NCI-H510A treated with DMSO at 0.1 percent for 48 hours (cell line): ENCODE data around the gene FRA10AC1.

Experiments
- DNase-seq: peaks from one replicate; lab custom pipeline; 2025; lab: John Stamatoyannopoulos, UW

The FRA10AC1 gene

GRCh38 chr10:93702210-93703001, at the start of gene FRA10AC1:
Gene FRA10AC1, minus strand, starts transcription at chr10:93702592. Its CDS starts 2,486 bp downstream, at chr10:93700106.
- peak; percentile 88 for DNase-seq

GRCh38 chr10:93751832-93752231, 49.4 kb upstream of the FRA10AC1 start:
- DNase-seq = no peak

- no peak for DNase-seq
Measured at GRCh38 chr10:93751124-93751523, 48.7 kb upstream of the FRA10AC1 start.

- DNase-seq = peak; percentile 76
Measured at GRCh38 chr10:93749218-93749799, 46.9 kb upstream of the FRA10AC1 start.

- DNase-seq = peak; percentile 54
Measured at GRCh38 chr10:93746844-93747284, 44.5 kb upstream of the FRA10AC1 start.

- peak; percentile 15 for DNase-seq
Measured at GRCh38 chr10:93745408-93746065, 43.1 kb upstream of the FRA10AC1 start.

GRCh38 chr10:93742633-93743349, 40.4 kb upstream of the FRA10AC1 start:
- DNase-seq = no peak

GRCh38 chr10:93741367-93741766, 39.0 kb upstream of the FRA10AC1 start:
- DNase-seq = no peak

- DNase-seq = no peak
Measured at GRCh38 chr10:93726024-93726423, 23.6 kb upstream of the FRA10AC1 start.

- DNase-seq = no peak
Measured at GRCh38 chr10:93723153-93723552, 20.8 kb upstream of the FRA10AC1 start.

GRCh38 chr10:93722550-93722949, 20.2 kb upstream of the FRA10AC1 start:
- DNase-seq = no peak

GRCh38 chr10:93719901-93720300, 17.5 kb upstream of the FRA10AC1 start:
- no peak for DNase-seq

GRCh38 chr10:93718937-93719725, 16.7 kb upstream of the FRA10AC1 start:
- no peak for DNase-seq

GRCh38 chr10:93716766-93717165, 14.4 kb upstream of the FRA10AC1 start:
- no peak for DNase-seq

- no peak for DNase-seq
Measured at GRCh38 chr10:93715345-93715744, 13.0 kb upstream of the FRA10AC1 start.

- no peak for DNase-seq
Measured at GRCh38 chr10:93712593-93712992, 10.2 kb upstream of the FRA10AC1 start.

- no peak for DNase-seq
Measured at GRCh38 chr10:93711891-93712290, 9.5 kb upstream of the FRA10AC1 start.

- no peak for DNase-seq
Measured at GRCh38 chr10:93710333-93710909, 8.0 kb upstream of the FRA10AC1 start.

GRCh38 chr10:93707623-93708022, 5.2 kb upstream of the FRA10AC1 start:
- no peak for DNase-seq

GRCh38 chr10:93704451-93704850, 2.1 kb upstream of the FRA10AC1 start:
- DNase-seq = no peak

- no peak for DNase-seq
Measured at GRCh38 chr10:93703841-93704240, 1.4 kb upstream of the FRA10AC1 start.
